GM21619 (cell line): Measurements from ENCODE around the gene C10orf90.

Source experiments
- ATAC-seq: cut with Tn5 transposase; IDR thresholded peaks from one replicate; pipeline ENCODE4 v1.9.1; 2021; ENCODE audit not compliant: unreplicated experiment

The C10orf90 gene

GRCh38 chr10:126637501-126637900, 33.0 kb downstream of the C10orf90 start:
- no peak for ATAC-seq

GRCh38 chr10:126634911-126635310, 35.6 kb downstream of the C10orf90 start:
- ATAC-seq = no peak

GRCh38 chr10:126634347-126634746, 36.1 kb downstream of the C10orf90 start:
- no peak for ATAC-seq

- ATAC-seq = no peak
Observed at GRCh38 chr10:126632705-126633104, 37.8 kb downstream of the C10orf90 start.

GRCh38 chr10:126629925-126630624, 40.4 kb downstream of the C10orf90 start:
- ATAC-seq = no peak

GRCh38 chr10:126628746-126629145, 41.7 kb downstream of the C10orf90 start:
- ATAC-seq = no peak

- ATAC-seq = no peak
Observed at GRCh38 chr10:126621846-126622245, 48.6 kb downstream of the C10orf90 start.

GRCh38 chr10:126618466-126618865, 52.0 kb downstream of the C10orf90 start:
- ATAC-seq = no peak

- ATAC-seq = no peak
Observed at GRCh38 chr10:126617733-126618132, 52.8 kb downstream of the C10orf90 start.

GRCh38 chr10:126617208-126617607, 53.3 kb downstream of the C10orf90 start:
- ATAC-seq = no peak

GRCh38 chr10:126616737-126617136, 53.8 kb downstream of the C10orf90 start:
- no peak for ATAC-seq

GRCh38 chr10:126611303-126611702, 59.2 kb downstream of the C10orf90 start:
- ATAC-seq = no peak

GRCh38 chr10:126609566-126609965, 60.9 kb downstream of the C10orf90 start:
- no peak for ATAC-seq

GRCh38 chr10:126599949-126600682, 70.4 kb downstream of the C10orf90 start:
- ATAC-seq = no peak

GRCh38 chr10:126598009-126598408, 72.5 kb downstream of the C10orf90 start:
- ATAC-seq = no peak

- ATAC-seq = no peak
Observed at GRCh38 chr10:126597211-126597610, 73.3 kb downstream of the C10orf90 start.

- ATAC-seq = no peak
Observed at GRCh38 chr10:126596472-126597016, 73.9 kb downstream of the C10orf90 start.

GRCh38 chr10:126595160-126595559, 75.3 kb downstream of the C10orf90 start:
- ATAC-seq = no peak

GRCh38 chr10:126593968-126594701, 76.4 kb downstream of the C10orf90 start:
- ATAC-seq = no peak

GRCh38 chr10:126592901-126593300, 77.6 kb downstream of the C10orf90 start:
- no peak for ATAC-seq

- ATAC-seq = no peak
Observed at GRCh38 chr10:126588024-126588423, 82.5 kb downstream of the C10orf90 start.
